HG02943 (cell line): ENCODE measurements around the gene DTNBP1.
"Not testable (repeated sequence)": the region's sequence is repeated elsewhere in the genome, so short reads cannot be mapped to it uniquely, and the experiment has no call there.

Experiments used
- ATAC-seq: cut with Tn5 transposase; IDR thresholded peaks from one replicate; pipeline ENCODE4 v1.9.1; 2021; ENCODE audit warnings: mild to moderate bottlenecking, low read depth, moderate library complexity; ENCODE audit not compliant: unreplicated experiment

DTNBP1 gene

GRCh38 chr6:15672291-15672690, 9.5 kb upstream of the DTNBP1 start:
- ATAC-seq: no peak

DNA sequence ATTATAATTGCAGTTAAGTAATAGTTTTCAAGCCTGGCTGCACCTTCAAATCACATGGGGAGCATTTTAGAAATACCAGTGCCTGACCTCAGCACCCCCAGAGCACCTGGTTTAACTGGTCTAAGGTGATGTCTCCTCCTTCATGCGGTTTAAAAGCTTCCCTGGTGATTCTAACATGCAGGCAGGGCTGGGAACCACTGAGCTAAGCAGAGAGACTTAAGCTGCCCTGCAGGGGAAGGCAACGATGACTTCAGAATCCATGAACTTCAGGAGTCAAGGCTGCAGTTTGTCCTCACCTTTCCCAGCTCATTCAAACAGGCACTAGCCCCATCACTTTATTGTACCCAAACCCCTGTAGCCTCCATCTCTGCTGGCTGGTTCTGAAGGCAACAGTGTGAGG, 6.1 kb upstream of the DTNBP1 start:
- ATAC-seq: no peak

- not testable (repeated sequence) for ATAC-seq
Observed at GRCh38 chr6:15666896-15667295, 4.1 kb upstream of the DTNBP1 start.

DNA sequence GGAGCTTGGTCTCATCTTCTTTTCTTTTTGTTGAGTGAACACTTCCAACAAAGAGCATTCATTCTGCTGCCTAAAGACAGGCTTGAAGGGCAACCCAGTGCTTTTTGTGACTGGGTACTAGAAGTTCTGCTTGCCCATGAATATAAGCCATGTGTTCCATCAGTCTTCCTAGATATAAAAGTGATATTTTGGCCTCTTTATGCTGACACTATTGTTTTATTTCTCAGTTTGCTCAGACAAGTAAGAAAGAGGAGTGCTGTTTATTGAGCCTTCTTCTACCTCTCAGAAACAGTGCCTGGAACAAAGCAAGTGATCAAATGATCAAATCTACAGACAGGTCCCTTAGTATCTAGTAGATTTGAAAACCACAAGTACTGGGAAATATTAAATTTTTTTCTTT, 2.4 kb upstream of the DTNBP1 start:
- ATAC-seq: no peak

DNA sequence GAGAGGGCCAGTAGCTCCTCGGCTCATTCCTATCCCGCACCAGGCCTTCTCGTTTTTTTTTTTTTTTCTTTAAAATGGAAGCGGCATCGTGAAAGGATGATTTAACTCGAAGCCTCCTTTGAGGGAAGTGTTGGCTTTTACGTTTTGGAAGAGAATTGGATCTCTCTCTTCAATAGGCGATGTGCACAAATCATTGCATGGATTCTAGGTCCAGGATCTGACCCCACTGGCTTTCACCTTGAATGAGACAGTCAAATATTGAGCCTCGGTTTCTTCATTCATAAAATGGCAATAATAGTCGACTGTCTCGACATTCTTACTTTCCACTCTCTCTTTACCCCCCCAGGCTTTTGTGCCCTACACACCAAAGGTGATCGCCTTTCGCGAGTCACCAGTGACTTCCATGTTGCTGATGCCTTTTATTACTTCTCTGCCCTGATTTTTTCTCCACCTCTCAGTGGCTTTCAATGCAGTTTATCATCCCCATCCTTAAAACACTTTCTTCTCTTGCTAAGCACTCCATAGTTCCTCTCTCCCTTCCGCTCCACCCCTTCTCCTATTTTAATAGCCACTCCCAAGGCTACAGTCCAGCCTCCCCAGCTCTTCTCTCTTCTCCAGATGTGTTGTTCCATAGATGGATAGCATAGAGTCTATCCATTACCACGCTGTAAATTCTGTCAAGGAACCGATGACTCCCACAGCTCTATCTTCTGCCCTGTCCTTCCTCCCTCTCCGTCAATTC, 473 bp upstream of the DTNBP1 start:
- ATAC-seq: no peak

DNA sequence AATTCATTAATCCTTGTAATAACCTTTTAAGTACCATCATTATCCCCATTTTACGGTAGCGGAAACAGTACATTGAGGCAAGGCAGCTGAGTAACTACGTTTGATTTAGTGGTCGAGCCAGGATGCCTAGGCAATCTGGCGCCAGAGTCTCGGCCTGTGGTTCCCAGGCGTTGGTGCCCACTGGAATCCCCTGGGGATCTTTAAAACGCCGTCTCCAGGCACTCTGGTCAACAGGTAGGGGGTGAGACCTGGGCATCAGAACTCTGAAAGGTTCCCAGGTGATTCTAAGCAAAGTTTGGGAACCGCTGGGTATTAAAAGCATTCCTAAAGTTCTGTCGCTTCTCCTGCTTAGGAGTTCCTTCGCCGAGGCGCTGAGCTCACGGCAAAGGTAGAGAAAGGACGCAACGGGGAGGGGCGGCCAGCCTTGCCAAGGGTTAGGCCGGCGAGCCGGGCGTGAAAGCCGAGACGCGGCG, 939 bp downstream of the DTNBP1 start:
- no peak for ATAC-seq

- no peak for ATAC-seq
Observed at GRCh38 chr6:15659181-15659580, 3.6 kb downstream of the DTNBP1 start.

- no peak for ATAC-seq
Observed at GRCh38 chr6:15658181-15658744, 4.6 kb downstream of the DTNBP1 start.

DNA sequence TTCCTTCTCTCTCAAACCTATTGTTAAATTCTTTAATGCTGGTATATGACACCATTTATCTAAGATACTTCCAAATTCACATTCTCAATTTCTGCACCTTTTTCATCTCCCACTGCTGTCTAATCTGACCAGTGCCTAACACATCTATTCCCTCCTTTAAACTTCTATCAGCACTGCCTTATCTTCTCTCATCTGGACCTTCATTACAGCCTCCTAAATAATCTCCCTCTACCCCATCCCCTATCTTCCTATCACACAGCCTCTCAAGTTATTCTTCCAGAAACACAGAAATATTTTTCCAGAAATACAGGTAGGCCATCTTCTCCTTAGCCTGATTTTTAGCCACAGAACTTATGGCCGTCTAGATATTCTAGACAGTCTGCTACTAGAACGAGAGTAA, 5.5 kb downstream of the DTNBP1 start:
- ATAC-seq: no peak

GRCh38 chr6:15656145-15656544, 6.7 kb downstream of the DTNBP1 start:
- no peak for ATAC-seq

DNA sequence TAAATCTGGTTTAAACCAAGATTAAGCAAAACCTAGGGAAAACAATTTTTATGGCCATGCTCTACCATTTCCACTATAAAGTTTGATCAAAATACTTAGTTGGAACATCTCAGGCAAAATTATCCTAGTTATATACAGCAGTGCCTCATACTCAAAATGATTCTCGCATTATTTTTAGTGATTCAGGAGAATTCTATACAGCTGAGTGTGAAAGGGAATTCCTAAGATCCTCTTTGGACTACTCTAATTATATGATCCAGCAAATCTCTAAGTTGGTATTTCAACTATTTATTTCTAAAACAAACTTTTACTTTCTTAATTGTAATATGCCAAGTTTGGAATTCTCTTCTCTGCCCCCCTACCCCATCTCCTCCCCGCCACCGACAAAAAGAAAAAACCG, 8.6 kb downstream of the DTNBP1 start:
- no peak for ATAC-seq

GRCh38 chr6:15653581-15653980, 9.2 kb downstream of the DTNBP1 start:
- ATAC-seq: no peak

DNA sequence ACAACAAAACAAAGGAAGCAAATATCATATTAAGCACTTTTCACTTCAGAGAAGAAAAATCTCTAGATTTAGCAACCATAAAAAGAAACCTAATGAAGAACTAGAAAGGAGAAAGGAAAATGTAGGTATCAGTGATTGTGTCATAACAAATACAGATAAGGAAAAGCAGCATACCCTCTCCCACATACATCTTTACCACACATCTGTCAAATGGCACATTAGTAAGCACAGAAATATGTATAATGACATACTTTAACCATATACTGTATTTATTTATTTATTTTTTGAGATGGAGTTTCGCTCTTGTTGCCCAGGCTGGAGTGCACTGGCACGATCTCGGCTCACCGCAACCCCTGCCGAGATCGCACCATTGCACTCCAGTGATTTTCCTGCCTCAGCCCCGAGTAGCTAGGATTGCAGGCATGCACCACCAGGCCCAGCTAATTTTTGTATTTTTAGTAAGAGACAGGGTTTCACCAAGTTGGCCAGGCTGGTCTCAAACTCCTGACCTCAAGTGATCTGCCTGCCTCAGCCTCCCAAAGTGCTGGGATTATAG, 12.7 kb downstream of the DTNBP1 start:
- ATAC-seq: not testable (repeated sequence)

- ATAC-seq: no peak
Observed at GRCh38 chr6:15644904-15645303, 17.9 kb downstream of the DTNBP1 start.

GRCh38 chr6:15643542-15643941, 19.3 kb downstream of the DTNBP1 start:
- no peak for ATAC-seq

GRCh38 chr6:15642276-15642675, 20.6 kb downstream of the DTNBP1 start:
- no peak for ATAC-seq

DNA sequence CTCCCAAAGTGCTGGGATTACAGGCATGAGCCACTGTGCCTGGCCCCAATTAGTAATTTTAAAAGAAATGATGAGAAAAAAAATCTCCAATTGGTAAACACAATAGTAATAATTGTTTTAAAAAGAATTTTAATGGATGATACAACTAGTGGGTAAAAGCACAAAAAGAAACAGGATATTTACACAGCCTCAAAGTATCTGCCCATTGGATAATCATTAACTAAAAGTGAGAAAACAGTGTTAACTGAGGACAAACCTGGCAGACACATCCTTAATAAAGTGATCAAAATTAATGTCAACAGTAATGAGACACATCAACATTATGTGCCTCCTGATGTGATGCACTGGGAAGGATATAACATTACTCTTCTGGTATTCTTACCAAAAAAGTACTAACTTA, 24.5 kb downstream of the DTNBP1 start:
- no peak for ATAC-seq

DNA sequence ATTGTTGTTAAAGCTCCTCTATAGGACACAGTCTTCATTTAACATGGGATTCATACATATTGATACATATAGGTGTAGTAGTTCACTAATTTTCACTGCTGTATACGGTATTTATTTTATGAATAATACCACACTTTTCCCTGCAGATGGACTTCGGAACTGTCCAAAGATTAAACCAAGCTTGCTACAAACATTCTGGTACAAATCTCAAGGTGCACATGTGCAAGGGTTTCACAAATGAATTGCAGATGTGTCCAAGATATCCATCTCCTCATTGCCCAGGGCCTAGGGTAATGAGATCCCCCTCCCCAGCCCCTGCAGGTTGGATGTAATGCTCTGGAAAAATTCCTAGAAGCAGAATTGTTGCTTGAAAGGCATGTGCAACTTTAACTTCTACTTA, 31.4 kb downstream of the DTNBP1 start:
- ATAC-seq: no peak

GRCh38 chr6:15630202-15630601, 32.6 kb downstream of the DTNBP1 start:
- no peak for ATAC-seq

GRCh38 chr6:15629487-15629886, 33.3 kb downstream of the DTNBP1 start:
- ATAC-seq: no peak

GRCh38 chr6:15628499-15629131, 34.2 kb downstream of the DTNBP1 start:
- no peak for ATAC-seq

- ATAC-seq: no peak
Observed at GRCh38 chr6:15627821-15628220, 35.0 kb downstream of the DTNBP1 start.
